GM18868 (cell line): ENCODE results near the gene WWOX.

Experiments
- ATAC-seq: cut with Tn5 transposase; IDR thresholded peaks from one replicate; pipeline ENCODE4 v1.9.1; 2021; ENCODE audit warnings: mild to moderate bottlenecking, moderate library complexity; ENCODE audit not compliant: unreplicated experiment

WWOX gene

GRCh38 chr16:79134300-79134699 lies 1034.8 kb downstream of the WWOX start:
- ATAC-seq, result no peak

DNA sequence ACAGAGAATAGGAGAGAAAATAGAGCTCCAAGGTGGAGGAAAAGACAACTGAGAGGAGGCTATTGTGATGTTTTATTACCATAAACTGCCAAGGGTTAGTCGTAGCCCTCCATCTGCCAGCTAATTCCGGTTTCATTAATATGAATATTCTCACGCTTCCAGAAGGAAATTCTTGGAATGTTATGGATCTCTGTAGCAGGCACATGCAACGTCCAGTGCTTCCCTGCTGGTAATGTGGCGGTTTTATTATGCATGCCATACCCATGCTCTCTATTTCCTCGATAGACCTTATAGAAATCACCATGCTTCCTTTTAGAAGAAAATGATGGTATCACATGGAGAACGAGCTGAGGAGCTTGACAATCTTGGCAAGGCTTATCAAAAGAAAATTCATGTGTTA lies 1037.5 kb downstream of the WWOX start:
- ATAC-seq, result no peak

DNA sequence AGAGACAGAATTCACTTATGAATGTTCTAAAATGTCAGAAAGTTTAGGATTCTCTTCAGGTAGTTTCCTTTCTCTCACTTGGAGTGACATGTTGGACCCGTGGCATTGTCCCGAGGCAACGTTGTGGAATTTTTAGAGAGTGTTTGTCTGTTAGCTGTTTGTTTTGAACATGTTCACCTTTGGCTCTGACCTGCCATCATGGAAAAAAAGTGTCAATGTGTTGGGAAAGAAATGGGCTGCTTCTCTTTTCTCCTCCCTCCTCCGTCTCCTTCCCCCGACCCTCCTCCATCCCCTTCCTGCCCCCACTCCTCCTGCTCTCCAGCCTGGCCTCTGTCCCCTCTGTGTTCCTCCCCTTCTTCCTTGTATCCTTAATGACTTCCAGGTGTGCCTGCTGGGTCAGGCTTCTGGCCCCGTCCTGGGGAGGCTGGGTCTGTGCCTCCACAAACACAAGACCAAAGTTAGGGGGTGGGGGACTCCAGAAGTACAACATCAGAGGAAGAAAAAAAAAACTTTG lies 1038.0 kb downstream of the WWOX start:
- no peak for ATAC-seq

GRCh38 chr16:79139799-79140198 lies 1040.3 kb downstream of the WWOX start:
- no peak for ATAC-seq

GRCh38 chr16:79143026-79143425 lies 1043.6 kb downstream of the WWOX start:
- ATAC-seq, result no peak

DNA sequence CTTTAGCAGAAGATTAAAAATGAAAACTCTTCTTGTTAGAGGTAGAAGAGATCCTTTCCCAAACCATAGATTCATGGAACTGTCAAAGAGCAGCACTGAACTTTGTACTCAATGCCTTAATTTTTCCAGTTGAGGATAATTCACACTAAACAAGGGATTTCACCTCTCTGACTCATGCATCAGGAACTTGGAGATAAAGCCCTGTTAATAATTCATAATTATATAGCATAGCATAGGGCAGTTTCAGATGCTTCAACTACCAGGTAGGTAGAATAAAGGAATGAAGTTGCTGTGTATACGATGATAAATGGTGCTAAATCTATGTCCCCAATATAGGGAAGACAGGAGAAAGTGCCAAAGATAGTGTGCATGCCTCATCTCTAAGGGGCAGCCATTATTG lies 1050.7 kb downstream of the WWOX start:
- ATAC-seq, result no peak

DNA sequence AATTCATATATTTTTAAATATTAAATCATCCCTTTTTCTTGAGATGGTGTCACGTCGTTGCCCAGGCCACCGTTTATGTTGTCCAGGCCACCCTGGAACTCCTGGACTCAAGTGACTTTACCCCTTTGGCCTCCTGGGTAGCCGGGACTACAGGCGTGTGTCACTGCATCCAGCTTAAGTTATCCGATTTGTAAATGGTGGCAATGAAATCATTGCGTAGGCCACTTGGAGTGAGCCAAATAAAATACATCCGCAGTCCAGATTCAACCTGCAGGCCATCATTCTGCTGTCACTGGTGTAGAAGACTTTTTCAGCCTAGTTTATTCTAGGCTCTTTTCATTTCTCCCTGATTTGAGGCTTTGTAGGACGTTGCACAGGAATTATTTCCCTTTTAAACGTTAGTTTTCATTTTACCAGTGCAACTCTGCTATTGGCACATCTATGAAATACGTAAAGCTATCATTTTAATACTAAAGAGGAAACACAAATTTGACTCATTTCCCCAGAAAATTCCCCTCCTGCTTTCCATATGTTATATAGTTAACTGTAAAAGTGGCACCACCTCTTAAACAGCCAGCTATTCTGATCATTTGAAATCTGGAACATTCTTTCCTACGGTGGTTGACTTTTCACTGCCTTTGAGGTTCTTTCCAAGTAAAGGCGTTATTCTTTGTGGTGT lies 1051.3 kb downstream of the WWOX start:
- ATAC-seq, result no peak

- ATAC-seq, result no peak
Measured at GRCh38 chr16:79154086-79154485, 1054.6 kb downstream of the WWOX start.

GRCh38 chr16:79155471-79155870 lies 1056.0 kb downstream of the WWOX start:
- ATAC-seq, result no peak

- ATAC-seq, result no peak
Measured at GRCh38 chr16:79155904-79156303, 1056.5 kb downstream of the WWOX start.

DNA sequence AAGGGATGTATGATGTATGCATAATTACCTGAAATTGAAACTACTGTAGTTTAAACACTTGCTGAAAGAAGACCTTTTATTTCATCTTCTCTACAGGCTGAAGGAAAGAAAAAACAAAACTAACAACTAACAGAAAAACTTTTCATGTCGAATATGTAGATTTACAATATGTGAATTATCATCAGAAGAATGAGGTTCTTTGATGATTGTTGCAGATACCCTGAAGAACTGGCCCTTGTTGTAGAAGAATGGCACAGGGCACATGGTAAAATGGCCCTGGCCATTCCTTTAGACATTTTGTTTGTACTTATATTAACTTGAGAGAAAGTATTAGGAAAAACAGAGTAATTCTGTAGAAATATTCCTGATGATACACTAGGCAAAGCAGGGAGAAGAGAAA lies 1057.3 kb downstream of the WWOX start:
- no peak for ATAC-seq

DNA sequence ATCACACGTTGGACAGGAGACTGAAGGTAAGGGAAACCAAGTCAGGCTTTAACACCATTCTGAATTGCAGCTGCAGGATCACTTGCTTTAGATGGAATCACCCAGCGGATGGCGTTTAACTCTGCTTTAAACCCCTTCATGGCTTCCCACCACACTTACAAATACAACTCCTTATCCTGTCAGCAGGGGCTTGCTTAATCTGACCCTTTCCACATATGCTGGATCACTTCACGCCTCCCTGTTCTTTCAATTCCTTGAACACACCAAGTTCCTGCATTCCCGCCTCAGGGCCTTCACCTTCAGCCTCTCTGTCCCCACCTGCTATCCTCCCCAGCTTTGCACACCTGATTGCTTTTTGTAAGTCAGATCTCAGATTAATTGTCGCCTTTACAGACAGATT lies 1058.9 kb downstream of the WWOX start:
- ATAC-seq, result no peak

- ATAC-seq, result no peak
Measured at GRCh38 chr16:79159261-79160049, 1060.0 kb downstream of the WWOX start.

DNA sequence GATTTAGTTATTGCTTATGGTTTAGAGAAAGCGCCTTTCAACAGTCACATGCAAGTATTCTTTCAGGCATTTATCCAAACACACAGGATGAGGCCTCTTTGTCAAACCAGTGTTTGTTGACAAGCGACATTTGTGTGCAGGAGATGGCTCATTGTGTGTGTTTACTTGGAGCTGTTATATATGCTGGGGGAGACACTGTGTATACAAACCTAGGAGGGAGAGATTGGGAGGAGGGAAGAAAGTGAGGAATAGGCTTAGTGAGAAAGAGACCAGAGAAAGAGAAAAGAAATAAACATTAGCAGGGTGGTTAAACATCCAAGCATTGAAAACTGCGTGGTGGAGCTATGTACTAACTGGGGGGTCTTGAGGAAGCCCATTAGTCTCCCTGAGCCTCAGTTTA lies 1063.5 kb downstream of the WWOX start:
- no peak for ATAC-seq

DNA sequence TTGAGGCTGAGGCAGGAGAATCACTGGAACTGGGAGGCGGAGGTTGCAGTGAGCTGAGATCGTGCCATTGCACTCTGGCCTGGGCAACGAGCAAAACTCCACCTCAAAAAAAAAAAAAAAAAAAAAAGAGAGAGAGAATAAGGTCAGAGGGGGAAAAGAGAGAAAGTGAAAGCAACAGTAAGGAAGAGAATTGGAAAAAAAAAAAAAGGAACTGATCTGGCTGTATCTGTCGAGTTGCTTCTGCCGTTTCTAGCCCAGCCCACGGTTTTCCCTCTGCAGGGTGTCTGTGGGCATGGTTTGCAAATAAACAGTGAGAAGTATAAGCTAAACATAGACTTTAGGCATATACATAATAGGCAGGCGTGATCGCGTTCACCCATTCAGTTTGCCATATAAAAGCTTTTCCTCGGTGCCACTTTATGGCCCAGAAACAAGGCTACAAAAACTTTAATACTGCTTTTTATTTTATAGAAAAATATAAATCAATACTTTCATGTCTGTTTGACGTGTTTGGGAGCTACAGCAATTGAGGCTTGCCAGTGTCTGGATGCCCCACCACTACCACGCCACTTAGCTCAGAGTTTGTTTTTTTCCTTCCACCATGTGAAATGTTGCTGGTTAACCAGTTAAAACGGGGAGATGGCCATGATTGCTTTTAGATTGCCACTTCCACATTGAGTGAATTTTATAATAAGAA lies 1064.4 kb downstream of the WWOX start:
- peak; percentile 66 for ATAC-seq

GRCh38 chr16:79164388-79164995 lies 1065.0 kb downstream of the WWOX start:
- ATAC-seq, result no peak

GRCh38 chr16:79165079-79165478 lies 1065.6 kb downstream of the WWOX start:
- ATAC-seq, result no peak

GRCh38 chr16:79165506-79165905 lies 1066.1 kb downstream of the WWOX start:
- ATAC-seq, result no peak

DNA sequence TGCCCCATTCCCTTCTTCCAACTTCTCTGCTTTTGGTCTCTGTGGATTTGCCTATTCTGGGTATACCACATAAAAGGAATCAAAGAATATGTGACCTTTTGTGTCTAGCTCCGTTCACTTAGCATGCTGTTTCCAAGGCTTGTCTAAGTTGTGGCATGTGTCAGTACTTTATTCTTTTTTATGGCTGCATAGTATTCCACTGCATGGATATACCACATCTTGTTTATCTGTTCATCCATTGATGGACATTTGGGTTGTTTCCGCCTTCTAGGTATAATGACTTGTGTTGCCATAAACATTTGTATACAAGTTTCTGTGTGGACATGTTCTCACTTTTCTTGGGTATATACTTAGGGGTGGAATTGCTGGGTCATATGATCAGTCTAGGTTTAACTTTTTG lies 1068.4 kb downstream of the WWOX start:
- ATAC-seq, result no peak

- no peak for ATAC-seq
Measured at GRCh38 chr16:79168321-79168720, 1068.9 kb downstream of the WWOX start.

GRCh38 chr16:79169239-79169638 lies 1069.8 kb downstream of the WWOX start:
- ATAC-seq, result peak; percentile 69
